ENCODE measurements around the gene RAD21L1. TPM values are rescaled to one million over a fixed set of nuclear protein-coding genes. Genes with fewer than 3 reads are reported as not detected.

Gene RAD21L1
- total RNA-seq, 1 donor from 2014 or later = not detected

DNA sequence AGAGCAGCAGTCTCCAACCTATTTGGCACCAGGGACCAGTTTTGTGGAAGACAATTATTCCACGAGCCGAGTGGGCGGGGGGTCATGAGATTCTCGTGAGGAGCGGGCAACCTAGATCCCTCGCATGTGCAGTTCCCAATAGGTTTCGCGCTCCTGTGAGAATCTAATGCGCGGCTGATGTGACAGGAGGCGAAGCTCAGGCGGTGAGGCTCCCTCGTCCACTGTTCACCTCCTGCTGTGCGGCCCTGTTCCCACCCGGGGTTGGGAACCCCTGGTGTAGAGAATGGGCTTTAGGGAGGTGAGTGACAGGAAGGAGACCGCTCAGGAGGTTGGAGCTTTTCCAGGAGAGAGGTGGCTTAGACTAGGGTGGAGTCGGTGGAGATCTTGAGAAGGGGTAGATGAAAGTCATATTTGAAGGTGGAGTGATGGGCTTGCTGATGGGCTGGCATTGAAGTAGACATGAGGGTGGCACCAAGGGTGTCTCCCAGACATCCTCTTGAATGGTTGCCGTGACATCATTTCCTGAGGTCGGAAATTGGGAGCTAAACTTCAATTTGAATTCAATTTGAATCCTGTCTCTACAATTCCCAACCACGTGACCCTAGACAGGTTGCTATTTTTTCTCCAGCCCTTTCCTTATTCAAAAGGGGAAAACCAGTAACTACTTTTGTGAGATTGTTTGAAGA, 1.5 kb upstream of the RAD21L1 start:
- Mint-ChIP-seq H3K4me1 (peaks cover 2% of the 10 kb centered on the region), H3K27ac (no peak overlapping the region), H3K9me3 (no peaks in the 10 kb centered on the region), H3K36me3 (no peaks in the 10 kb centered on the region), H3K27me3 (ENCODE audit: low read depth) (peaks cover 60% of the 10 kb centered on the region), H3K4me3 (no peak overlapping the region)
- no peak for DNase-seq (ENCODE audit: low spot score in 2 of 2, unreplicated experiment in 2 of 2)
- TF ChIP-seq, protein P1, sequence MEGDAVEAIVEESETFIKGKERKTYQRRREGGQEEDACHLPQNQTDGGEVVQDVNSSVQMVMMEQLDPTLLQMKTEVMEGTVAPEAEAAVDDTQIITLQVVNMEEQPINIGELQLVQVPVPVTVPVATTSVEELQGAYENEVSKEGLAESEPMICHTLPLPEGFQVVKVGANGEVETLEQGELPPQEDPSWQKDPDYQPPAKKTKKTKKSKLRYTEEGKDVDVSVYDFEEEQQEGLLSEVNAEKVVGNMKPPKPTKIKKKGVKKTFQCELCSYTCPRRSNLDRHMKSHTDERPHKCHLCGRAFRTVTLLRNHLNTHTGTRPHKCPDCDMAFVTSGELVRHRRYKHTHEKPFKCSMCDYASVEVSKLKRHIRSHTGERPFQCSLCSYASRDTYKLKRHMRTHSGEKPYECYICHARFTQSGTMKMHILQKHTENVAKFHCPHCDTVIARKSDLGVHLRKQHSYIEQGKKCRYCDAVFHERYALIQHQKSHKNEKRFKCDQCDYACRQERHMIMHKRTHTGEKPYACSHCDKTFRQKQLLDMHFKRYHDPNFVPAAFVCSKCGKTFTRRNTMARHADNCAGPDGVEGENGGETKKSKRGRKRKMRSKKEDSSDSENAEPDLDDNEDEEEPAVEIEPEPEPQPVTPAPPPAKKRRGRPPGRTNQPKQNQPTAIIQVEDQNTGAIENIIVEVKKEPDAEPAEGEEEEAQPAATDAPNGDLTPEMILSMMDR (IDR thresholded peaks at IDR 0.05; ENCODE audit: unreplicated experiment) = no peak

DNA sequence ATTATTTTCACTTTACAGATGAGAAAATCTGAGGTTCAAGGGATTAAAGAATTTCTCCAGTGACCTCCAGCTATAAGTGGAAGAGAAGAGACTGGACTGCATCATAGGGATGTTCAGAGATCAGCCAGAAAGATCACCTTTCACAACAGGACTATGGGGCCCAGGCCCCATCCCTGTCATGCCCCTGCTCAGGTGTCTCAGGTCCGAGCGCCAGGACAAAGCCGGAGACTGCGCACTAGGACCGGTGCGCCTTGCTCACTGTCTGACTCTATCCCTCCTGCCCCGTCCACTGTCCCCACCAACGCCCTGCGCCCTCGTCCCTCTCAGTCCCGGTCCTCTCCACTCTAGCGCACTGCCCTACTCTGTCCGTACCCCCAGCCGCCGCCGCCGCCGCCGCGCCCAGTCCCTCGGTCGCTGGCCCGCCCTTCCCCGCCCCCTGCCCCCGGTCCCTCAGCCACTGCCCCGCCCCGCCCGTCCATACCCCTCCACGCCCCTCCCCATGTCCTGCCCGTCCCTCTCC, 521 bp upstream of the RAD21L1 start:
- TF ChIP-seq, protein P1 (IDR thresholded peaks at IDR 0.05; ENCODE audit: unreplicated experiment) = no peak
- peak overlapping the region; percentile 30 for H3K27ac Mint-ChIP-seq
- H3K36me3 Mint-ChIP-seq = no peaks in the 10 kb centered on the region
- peak overlapping the region; percentile 69 for H3K4me3 Mint-ChIP-seq
- peaks cover 2% of the 10 kb centered on the region for H3K4me1 Mint-ChIP-seq
- DNase-seq (ENCODE audit: low spot score in 2 of 2, unreplicated experiment in 2 of 2) = no peak
- H3K9me3 Mint-ChIP-seq = no peaks in the 10 kb centered on the region
- peaks cover 58% of the 10 kb centered on the region for H3K27me3 Mint-ChIP-seq (ENCODE audit: low read depth)

DNA sequence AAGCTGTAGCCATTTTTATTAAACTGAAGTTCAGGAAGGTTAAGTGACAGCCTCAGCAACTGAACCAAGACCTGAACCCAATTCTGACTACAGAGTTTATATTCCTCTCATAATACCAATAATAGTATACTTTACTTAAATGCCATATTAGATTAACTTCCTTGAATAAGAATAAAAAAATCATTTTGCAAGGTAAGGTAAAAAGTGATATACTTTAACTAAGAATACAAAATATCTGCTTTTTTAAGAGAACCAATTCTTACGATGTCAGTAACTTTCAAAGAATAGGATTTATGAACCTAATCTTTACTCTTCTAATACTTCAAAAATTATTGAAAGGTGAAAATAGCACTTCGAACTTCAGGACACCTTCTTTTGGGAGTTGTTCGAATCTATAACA, 3.7 kb downstream of the RAD21L1 start:
- H3K4me3 Mint-ChIP-seq = no peak overlapping the region
- no peaks in the 10 kb centered on the region for H3K36me3 Mint-ChIP-seq
- H3K4me1 Mint-ChIP-seq = peaks cover 2% of the 10 kb centered on the region
- TF ChIP-seq, protein P1 (IDR thresholded peaks at IDR 0.05; ENCODE audit: unreplicated experiment) = no peak
- no peak for DNase-seq (ENCODE audit: low spot score in 2 of 2, unreplicated experiment in 2 of 2)
- H3K27ac Mint-ChIP-seq = no peak overlapping the region
- no peaks in the 10 kb centered on the region for H3K9me3 Mint-ChIP-seq
- H3K27me3 Mint-ChIP-seq (ENCODE audit: low read depth) = peaks cover 52% of the 10 kb centered on the region

DNA sequence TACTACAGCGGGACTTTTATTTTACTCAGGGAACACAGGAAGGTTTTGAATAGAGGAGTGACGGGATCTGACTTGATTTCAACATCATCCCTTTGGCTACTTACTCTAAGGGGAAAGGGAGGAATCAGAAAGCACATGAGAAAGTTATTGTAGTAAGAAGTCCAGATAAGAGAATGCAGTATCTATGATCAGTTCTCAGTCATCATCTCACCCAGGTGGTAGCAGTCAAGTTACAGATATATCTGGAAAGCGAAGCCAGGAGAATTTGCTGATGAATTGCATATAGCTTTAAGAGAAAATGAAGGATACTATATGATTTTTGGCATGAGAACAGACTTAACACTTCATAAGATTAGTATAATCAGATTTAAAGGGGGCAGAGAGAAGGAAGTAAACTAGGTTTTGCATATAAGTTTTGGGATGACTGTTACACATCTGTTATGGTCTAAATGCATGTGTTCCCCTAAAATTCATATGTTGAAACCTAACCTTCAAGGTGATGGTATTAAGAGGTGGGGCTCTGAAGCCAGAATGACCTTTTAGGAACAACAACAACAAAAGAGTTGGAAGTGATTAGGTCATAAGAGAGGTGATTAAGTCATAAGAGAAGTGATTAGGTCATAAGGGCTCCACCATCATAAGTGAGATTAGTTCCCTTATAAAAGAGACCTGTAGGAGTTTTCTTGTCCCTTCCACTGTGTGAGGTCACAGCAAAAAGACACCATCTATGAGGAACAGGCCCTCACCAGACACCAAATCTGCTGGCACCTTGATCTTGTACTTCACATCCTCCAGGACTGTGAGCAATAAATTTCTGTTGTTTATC, 6.7 kb downstream of the RAD21L1 start:
- Mint-ChIP-seq H3K27ac (no peak overlapping the region), H3K4me3 (no peak overlapping the region), H3K36me3 (no peaks in the 10 kb centered on the region), H3K9me3 (no peaks in the 10 kb centered on the region), H3K4me1 (no peaks in the 10 kb centered on the region), H3K27me3 (ENCODE audit: low read depth) (peaks cover 56% of the 10 kb centered on the region)
- DNase-seq (ENCODE audit: low spot score in 2 of 2, unreplicated experiment in 2 of 2) = no peak
- TF ChIP-seq, protein P1 (IDR thresholded peaks at IDR 0.05; ENCODE audit: unreplicated experiment) = no peak

DNA sequence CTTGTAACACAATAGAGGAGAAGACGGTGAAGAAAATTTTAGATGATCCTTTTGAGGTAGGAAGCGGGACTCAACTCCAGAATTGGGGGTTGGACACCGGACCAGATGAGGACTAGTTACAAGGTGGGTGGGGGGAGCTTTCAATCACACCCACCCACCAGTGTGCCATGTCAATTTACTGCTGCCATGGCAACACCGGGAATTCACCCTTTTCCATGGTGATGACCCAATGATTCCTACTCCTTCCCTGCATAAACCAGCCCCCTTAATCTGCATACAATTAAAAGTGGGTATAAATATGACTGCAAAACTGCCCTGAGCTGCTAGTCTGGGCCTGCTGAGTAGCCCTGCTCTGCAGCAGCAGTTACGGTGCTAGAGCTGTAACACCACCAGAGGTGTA, 14.7 kb downstream of the RAD21L1 start:
- Mint-ChIP-seq H3K27me3 (ENCODE audit: low read depth) (peaks cover 33% of the 10 kb centered on the region), H3K27ac (no peak overlapping the region), H3K4me3 (no peak overlapping the region), H3K4me1 (no peaks in the 10 kb centered on the region), H3K9me3 (no peaks in the 10 kb centered on the region), H3K36me3 (no peaks in the 10 kb centered on the region)
- no peak for DNase-seq (ENCODE audit: low spot score in 2 of 2, unreplicated experiment in 2 of 2)
- TF ChIP-seq, protein P1 (IDR thresholded peaks at IDR 0.05; ENCODE audit: unreplicated experiment) = no peak

Measured in mesothelial cell of epicardium (in vitro differentiated cells).